GM19467 (cell line): ENCODE results near the gene UMAD1.
A peak's percentile ranks its signal among the peaks of the same experiment; 100 is the strongest.
"Not testable (repeated sequence)": the region's sequence is repeated elsewhere in the genome, so short reads cannot be mapped to it uniquely, and the experiment has no call there.

Experiments
- ATAC-seq: cut with Tn5 transposase; IDR thresholded peaks from one replicate; pipeline ENCODE4 v1.9.1; 2021; ENCODE audit warnings: mild to moderate bottlenecking, moderate library complexity; ENCODE audit not compliant: unreplicated experiment

The UMAD1 gene

DNA sequence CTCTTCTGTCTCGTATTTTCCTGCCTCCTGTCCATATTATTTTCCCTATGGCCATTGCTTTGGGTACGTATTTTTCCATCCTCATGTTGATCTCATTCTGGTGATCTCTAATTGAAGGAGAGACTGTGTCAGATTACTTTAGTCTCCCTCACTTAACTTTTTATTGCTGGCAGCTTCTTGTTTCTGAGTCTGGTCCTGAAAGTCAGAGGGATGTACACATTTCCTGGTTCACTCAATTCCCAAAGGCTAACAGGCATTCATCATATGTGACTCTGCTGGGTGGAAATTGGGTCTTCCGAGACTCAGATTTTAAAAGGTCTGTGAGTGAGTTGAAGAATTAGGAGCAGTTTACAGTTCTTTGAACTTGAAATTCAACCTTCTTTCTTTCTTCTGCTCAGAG is 10.9 kb downstream of the UMAD1 start:
- ATAC-seq: no peak

DNA sequence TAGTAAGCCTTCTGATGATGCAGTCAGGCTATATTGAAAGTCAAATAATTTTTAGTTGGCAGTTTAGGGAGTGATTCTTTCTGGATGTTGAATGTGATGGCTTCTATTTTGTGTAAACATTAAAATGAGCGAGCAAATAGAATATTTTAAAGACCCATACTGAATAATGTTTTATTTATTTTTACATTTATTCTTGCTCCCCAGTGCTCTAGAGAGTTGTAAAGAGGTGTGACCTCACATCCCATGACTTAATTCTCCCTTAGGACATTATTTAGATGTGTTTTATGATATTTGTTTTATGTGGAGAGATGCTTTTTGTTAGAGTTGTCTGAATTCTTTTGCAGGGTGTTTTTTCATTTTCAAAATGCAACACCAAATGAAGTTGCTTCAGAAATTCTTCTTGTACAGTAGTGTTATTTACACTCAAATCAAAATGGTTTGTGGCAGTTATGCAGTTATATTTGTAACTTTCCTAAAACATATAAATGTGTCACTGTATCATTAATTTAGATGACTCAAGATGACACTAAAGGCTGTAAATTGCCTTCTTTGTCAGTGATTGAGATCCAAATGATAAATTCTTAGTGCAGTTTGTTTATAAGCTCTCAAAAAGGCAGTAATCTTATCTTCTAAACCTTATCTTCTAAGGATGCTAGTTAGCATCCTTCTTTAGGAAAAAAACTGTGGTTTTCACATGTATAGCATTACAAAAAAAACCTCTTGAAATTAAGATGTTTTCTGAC is 12.4 kb downstream of the UMAD1 start:
- ATAC-seq: no peak

DNA sequence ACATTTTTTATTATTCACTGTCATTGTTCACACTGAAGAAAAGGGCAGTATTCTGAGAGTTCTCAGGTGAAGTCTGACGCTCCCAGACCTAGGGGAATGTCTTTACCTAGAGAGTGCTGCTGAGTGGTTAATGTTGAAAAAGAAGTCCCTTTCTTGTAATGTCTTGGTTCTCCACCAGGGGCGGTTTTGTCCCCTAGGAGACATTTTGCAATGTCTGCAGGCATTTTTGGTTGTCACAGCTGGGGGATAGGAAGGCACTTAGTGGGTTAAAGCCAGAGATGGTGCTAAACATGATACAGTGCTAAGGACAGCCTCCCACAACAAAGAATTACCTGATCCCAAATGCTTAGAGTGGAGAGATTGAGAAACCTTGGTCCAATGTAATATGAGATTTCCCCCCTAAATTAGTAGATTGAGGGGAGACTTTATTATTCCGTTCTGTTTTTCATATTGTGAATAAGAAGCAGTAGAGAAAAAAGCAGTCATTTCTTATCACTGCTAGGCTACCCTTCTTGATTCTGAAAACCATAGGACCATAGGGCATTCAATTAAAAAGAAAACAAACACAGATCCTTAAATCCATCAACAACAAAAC is 13.1 kb downstream of the UMAD1 start:
- ATAC-seq: no peak

DNA sequence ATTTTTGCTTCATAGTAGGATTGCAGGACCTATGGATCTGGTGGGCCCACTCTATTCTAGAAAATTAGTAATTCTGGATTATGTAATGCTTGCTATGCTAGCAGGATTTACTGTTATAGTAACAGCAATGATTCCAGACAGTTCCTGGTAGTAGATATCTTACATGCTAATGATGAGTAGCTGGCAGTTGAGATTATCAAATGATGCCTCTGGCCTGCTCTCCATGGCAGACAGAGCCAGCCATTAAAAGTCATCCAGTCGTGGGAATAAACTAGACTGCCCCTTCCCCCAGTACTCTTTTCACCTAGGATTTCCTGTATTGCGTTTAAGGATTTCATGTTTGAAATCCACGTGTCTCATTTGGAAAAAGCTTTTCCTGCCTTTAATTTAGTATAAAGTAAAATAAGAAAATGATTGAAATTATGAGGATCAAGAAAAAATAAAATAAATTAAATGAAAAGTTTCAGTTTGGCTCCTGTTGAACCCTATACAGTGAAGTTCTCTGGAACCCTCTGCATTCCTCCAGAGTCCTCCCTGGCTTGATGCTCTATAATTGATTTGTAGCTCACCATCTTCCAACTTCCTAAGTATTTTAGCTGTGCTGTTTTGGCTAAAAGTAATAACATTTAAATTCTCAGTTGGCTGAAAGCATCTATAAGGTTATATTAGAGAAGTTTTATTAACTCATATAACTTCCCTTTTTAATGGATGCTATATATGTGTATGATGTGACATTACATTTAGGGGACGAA is 14.6 kb downstream of the UMAD1 start:
- ATAC-seq: no peak

DNA sequence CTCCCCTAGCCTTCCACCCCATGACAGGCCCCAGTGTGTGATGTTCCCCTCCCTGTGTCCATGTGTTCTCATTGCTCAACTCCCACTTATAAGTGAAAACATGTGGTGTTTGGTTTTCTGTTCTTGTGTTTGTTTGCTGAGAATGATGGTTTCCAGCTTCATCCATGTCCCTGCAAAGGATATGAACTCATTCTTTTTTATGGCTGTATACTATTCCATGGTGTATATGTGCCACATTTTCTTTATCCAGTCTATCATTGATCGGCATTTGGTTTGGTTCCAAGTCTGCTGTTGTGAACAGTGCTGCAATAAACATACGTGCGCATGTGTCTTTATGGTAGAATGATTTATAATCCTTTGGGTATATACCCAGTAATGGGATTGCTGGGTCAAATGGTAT is 15.9 kb downstream of the UMAD1 start:
- ATAC-seq: not testable (repeated sequence)

DNA sequence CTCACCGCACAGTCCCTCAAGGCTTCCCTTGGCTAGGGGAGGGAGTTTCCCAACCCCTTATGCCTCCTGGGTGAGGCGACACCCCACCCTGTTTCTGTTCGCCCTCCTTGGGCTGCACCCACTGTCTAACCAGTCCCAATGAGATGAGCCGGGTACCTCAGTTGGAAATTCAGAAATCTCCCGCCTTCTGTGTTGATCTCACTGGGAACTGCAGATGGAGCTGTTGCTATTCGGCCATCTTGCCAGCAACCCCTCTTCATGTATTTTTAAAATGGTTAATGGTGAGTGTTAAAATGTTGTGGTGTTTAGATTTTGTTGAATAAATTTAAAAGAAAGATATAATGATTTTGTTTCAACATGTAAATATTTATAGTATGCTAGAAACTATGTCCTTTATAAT is 22.0 kb downstream of the UMAD1 start:
- no peak for ATAC-seq

DNA sequence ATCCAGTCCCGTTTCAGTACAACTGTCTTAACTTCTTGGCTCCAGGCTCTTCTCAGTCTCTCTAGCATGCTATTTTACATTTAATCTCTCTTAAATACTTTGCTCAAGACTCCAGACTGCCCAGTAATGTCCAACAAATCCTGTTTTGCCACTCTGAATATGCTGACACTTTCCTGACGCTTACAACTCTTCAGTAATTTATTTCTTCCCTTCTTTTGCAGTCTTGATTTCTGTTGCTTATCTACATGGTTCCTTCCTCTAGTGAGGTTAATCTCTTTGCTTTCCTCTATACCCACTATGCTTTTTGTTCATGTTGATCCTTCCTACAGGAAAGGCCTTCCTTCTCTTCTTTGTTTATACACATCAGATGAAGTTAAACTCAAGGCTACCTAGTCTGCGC is 23.7 kb downstream of the UMAD1 start:
- ATAC-seq: no peak

DNA sequence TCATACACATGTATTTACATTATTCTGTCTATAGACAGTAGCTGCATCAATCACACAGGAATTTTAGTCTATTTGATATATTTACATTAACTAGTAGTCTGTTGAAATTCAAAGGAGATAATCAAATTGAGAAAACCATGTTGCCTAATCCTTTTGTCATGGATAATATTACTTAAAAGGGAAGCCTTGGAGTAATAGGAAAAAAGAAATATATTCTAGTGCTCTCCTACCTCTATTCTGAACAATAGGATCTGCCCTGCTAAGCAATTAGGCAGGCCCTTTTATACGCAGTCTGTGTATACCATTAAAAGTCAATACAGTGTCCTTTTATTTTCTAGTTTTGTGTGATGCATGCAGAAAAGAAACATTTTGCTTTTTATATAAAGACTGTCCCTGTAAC is 24.5 kb downstream of the UMAD1 start:
- no peak for ATAC-seq

DNA sequence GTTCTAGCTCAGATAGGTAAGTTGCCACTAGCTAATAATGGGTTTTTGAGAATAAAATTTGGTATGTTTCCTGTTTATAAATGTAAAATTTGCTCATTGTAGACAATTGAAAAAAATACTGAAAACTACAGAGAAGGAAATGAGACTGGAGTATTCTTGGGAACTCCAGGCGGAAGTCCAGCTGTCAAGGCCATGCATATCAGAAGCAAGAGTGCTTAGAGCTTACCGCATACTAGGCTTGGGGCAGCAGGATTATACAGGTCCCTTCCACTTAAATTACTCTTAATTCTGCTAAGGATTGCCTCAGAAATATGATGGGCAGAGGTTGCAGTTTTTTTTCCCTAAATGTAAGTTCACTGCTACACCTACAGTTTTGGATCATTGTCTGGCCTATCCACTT is 26.6 kb downstream of the UMAD1 start:
- ATAC-seq: no peak

DNA sequence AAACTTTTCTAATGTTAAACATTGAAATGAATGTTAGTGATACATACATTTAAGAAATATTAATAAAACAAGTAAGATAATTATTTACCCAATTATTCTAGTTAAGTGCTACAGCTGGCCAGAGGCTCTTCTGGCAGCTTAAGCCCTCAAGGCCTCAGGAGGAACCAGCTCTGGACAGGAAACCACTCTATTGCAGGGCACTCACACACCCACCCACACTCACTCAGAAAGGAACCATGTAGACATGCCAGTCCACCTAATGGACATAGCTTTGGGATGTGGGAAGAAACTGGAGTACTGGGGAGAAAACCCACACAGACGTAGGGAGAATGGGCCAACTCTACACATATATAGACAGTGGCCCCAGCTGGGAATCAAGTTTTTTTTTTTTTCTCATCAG is 28.2 kb downstream of the UMAD1 start:
- ATAC-seq: no peak

DNA sequence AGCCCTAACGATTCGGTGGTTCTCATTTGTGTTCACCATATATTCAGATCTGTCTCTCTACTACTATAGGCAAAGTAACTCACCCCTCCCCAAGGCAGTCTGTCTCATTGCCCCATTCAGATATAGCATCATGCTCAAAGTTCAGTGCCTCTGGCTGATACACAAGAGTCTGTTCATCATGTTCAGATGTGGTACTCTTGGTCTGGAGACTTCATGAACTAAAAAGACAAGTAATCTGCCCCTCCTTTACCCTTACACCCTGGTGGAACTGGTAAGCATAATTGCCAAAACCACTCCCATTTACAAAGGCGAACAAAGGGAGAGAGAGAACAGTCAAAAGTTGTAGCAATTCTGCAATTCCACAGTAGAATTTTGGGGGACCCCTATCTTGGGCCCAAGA is 29.9 kb downstream of the UMAD1 start:
- ATAC-seq: no peak

DNA sequence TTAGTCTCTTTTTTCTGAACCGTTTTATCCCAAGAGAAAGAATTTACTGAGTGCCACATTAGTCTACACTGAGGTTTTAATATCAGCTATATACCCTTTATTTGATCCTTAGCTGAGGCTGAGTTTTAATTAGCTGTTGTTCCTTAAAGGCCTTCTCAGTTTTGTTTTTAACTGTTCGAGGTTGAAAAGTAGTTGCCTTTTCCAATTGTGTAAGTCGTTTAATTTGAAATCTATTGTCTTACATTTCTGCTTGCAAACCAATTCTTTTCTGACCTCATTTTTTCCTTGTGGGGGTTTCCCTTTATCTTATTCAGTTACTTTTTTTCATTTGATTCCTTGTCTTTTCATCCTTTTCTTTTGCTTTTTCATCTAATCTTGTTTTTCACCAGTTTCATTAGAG is 30.8 kb downstream of the UMAD1 start:
- no peak for ATAC-seq

DNA sequence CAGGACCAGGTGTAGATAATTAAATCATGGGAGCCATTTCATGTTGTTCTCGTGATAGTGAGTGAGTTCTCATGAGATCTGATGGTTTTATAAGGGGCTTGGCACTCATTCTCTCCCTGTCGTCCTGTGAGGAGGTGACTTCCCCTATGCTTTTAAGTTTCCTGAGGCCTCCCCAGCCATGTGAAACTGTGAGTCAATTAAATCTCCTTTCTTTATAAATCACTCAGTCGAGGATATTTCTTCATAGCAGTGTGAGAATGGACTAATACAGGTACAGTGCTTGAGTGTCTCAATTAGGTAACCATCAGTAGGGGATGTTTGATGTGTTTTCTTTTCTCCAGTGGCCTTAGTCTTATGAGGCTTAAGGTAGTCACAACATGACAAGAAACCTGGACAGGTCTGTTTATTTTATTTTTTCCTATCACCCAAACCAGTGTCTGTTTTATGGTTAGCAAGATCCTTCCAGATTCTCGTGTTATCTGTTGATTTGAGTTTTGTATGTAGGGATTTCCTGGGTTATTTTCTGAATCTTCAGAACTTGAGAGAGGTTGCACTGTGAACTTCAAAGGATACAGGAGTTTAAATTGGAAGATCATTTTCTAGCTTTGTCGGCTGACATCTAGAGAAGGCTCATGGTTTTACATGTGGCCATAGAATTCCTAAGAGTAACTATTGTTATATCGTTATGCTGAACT is 32.1 kb downstream of the UMAD1 start:
- no peak for ATAC-seq

DNA sequence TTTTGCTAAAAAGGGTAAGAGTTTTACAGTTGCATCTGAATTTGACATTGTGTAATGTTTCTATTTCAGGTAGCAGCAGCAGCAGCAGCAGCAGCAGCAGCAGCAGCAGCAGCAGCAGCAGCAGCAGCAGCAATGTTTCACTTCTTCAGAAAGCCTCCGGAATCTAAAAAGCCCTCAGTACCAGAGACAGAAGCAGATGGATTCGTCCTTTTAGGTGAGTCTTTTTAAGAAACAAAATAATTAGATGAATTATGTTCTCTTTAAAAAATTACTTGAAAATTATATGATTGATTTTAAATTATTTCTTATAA is 32.6 kb downstream of the UMAD1 start:
- no peak for ATAC-seq

DNA sequence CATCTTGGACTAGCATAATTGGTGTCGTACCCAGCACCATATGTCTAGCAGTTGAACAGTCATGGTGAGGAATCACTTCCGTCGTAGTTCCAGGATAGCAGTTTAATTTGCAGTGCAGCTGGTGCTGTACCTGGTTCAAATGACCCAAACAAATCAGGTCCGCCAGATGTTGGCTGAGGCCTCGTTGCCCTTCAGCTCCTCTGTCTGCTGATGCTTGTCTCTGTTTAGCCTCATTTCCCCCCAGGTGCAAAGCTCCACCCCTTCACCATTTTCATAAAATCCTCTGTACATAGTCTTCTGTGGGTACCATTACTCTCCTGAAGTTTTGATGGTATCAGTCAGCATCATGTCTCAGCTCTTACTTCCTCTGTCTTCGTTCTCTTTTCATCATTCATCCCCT is 35.1 kb downstream of the UMAD1 start:
- ATAC-seq: no peak

DNA sequence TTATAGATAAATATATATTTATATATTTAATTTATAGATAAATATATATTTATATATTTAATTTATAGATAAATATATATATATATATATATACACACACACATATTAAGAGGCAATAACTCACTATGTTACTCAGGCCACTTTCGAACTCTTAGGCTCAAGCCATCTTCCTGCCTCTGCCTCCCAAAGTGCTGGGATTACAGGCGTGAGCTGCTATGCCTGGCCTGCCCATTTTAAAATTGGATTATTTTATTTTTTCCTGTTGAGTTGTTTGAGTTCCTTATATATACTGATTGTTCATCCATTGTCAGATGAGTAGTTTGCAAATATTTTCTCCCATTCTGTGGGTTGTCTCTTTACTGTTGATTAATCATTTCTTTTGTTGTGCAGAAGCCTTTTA is 39.1 kb downstream of the UMAD1 start:
- not testable (repeated sequence) for ATAC-seq

DNA sequence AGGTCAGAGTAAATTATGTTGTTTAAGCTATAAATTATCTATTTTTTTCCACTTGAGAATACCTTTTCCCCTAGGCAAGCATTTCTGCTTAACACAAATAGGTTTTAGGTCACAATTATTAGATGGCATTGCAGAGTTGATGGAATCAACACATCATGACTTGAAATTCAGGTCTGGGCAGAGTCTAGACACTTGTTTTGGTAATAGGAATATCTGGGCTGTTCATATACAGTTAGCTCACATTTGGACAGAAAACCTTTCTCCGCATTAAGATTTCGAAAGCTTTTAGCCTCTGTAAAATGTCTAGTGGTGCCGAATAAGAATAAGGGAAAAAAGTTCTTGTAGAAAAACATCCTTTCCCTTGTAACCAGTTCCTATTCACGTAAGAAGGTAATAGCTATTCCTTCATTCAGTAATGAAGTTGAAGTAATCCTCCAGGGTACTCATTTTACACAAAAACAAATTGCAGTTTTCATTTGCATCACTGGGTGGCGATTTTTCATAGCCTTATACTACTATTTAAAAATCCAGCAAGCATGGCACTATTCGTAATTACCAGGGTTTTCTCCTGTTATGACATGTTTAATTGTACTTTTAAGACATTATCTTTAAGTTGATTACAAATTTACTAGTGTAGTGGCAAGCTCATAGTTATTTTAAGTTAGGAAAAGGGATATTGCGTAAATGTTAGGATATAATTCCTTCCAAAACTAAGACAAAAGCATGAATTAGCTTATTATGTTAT is 40.8 kb downstream of the UMAD1 start:
- ATAC-seq: peak; percentile 65

DNA sequence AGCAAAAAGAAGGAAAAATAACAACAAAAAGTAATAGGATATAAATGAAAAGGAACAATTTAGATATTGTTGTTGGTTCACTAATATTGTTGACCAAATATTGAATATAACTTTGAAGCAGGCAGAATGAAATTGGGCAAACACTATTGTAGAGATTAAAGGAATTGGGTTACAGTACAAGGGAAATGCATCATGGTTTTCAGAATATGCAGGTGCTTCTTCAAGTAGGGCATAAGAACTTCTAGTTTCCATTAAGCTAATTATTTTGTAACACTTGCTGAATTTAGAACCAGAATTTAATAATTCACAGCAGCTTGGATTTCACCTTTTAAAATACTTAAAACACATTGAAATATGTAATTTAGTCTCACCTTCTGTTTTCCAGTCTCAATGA is 41.4 kb downstream of the UMAD1 start:
- ATAC-seq: no peak

DNA sequence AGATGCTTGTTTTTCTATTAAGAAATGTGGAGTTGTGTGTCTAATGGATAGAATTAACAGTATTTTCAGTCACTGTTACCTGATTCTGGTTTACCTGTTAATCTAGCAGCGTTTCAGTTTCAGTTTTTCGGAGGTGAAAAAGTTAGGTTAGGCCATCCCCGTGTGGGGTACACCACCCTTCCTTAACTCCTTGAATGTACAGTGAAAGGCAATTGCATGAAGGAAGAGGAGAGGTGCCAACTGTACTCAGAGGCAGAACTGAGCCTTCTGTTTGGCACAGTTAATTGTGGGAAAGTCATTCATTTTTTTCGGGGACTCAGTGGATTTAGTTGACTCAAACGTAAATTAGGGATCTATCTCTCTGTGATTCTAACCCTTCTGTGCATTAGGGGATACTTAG is 42.3 kb downstream of the UMAD1 start:
- ATAC-seq: no peak

DNA sequence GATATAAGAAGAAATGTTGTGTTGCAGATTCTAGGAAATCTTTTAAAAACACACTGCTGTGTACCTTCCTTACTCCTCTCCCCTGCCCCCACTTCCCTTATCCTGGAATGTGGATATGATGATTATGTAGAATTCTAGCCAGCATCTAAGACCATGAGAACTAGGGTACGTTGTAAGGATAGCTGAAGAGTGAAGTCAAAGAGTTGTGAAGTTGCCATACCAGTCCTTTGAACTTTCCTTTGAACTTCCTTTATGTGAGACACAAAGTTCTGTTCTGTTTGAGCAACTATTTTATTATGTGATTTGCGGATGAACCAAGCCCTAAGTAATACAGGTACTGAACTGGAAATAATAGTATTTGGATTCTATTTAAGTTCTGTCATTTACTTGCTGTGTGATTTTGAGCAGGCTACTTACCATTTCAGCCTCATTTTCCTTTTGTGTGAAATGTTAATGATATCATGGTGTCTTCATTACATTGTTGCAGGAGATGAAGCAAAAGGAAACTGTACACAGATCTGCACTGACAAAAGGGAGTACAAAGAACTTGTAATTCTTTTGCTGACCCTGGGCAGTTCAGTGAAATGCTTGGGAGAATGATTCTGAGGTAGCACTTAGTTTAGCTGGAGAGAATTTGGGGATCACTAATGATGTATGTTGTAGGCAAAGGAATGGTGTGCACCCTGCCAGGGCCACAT is 46.4 kb downstream of the UMAD1 start:
- no peak for ATAC-seq

DNA sequence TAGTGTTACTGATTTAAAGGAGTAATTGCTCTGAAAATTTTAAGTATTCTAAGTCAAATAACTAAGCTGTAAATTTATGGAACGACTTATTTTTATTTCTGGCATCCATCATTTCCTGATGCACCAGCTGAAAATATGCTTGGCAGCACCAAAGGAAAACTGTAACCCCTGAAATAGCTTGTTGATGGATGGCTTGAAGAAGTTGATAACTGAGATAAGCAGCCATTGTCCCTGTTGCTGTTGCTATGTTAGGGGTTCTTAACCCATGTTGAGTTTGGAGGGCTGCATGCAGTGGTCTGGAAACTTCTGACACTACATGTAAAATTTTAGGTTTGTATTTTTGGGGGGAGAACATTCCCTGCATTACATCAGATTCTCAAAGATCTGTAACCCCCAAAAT is 47.2 kb downstream of the UMAD1 start:
- no peak for ATAC-seq
